Liver (tissue), 9 donors: ENCODE data around the gene GRIA3. TPM values are rescaled to one million over a fixed set of nuclear protein-coding genes. Genes with fewer than 3 reads are reported as not detected.

Experiments used
- DNase-seq: peaks from one replicate; pipeline ENCODE4 v3.0.0-alpha.2; 2017; ENCODE audit warnings: low spot score
- H3K27ac ChIP-seq, 2 donors: one replicate each; pipeline ENCODE4 v1.7.0; 2013; ENCODE audit warnings: inconsistent platforms in 2 of 2, low read length in 2 of 2, control low read depth in 1 of 2, low read depth in 1 of 2, mild to moderate bottlenecking in 1 of 2
- H3K27me3 ChIP-seq, 4 donors: one replicate each; pipeline versions ENCODE4 v1.6.1 to v1.7.0; 2013; ENCODE audit warnings: low read length in 3 of 4, inconsistent platforms in 1 of 4, mild to moderate bottlenecking in 1 of 4, moderate library complexity in 1 of 4; ENCODE audit not compliant: control insufficient read depth in 4 of 4, insufficient read depth in 4 of 4
- H3K36me3 ChIP-seq, 4 donors: one replicate each; pipeline versions ENCODE4 v1.6.1 to v1.7.0; 2013; ENCODE audit warnings: low read length in 3 of 4, mild to moderate bottlenecking in 3 of 4, low read depth in 1 of 4, moderate library complexity in 1 of 4; ENCODE audit not compliant: control insufficient read depth in 4 of 4, insufficient read depth in 3 of 4
- H3K4me1 ChIP-seq, 4 donors: one replicate each; pipeline versions ENCODE4 v1.6.1 to v1.7.0; 2013; ENCODE audit warnings: low read length in 3 of 4, mild to moderate bottlenecking in 3 of 4, moderate library complexity in 1 of 4; ENCODE audit not compliant: control insufficient read depth in 4 of 4, insufficient read depth in 4 of 4
- H3K4me3 ChIP-seq, 3 donors: one replicate each; pipeline versions ENCODE4 v1.6.1 to v1.7.0; 2013; ENCODE audit warnings: low read length in 3 of 3, control low read depth in 1 of 3, low read depth in 1 of 3, mild to moderate bottlenecking in 1 of 3
- H3K9ac ChIP-seq, 2 donors: one replicate each; pipeline ENCODE4 v1.7.0; 2013; ENCODE audit warnings: low read length in 2 of 2, mild to moderate bottlenecking in 2 of 2, moderate library complexity in 2 of 2, control low read depth in 1 of 2, low read depth in 1 of 2
- H3K9me3 ChIP-seq, 4 donors: one replicate each; pipeline versions ENCODE4 v1.6.1 to v1.7.0; 2013; ENCODE audit warnings: low read length in 3 of 4; ENCODE audit not compliant: control insufficient read depth in 4 of 4
- ATF3 ChIP-seq: IDR thresholded peaks from 2 replicates; pipeline ENCODE4 v1.6.1; 2016; ENCODE audit warnings: antibody characterized with exemption
- CTCF ChIP-seq: fragments of 150-350 bp; IDR thresholded peaks from 2 replicates; pipeline ENCODE4 v1.5.1; 2017; ENCODE audit warnings: improper control_type of control experiment, low read depth, low read length; ENCODE audit not compliant: missing input control
- EGR1 ChIP-seq, 2 donors: IDR thresholded peaks; 2 replicates each; pipeline ENCODE4 v1.6.1; 2016 to 2018; ENCODE audit warnings: antibody characterized with exemption in 2 of 2, low read depth in 2 of 2
- FOXA1 ChIP-seq: IDR thresholded peaks from 2 replicates; pipeline ENCODE4 v1.6.1; 2016; ENCODE audit warnings: antibody characterized with exemption
- FOXA2 ChIP-seq: IDR thresholded peaks from 2 replicates; pipeline ENCODE4 v1.6.1; 2016; ENCODE audit warnings: antibody characterized with exemption
- GABPA ChIP-seq, 2 donors: IDR thresholded peaks in 1 of 2; conservative IDR thresholded peaks in 1 of 2; 2 replicates each; pipeline ENCODE4 v1.6.1; 2016; ENCODE audit warnings: antibody characterized with exemption in 2 of 2, mild to moderate bottlenecking in 1 of 2, moderate library complexity in 1 of 2
- HNF4A ChIP-seq, 2 donors: conservative IDR thresholded peaks; 2 replicates each; pipeline ENCODE4 v1.6.1; 2016; ENCODE audit warnings: antibody characterized with exemption in 2 of 2, mild to moderate bottlenecking in 2 of 2
- HNF4G ChIP-seq: IDR thresholded peaks from 2 replicates; pipeline ENCODE4 v1.6.1; 2016; ENCODE audit warnings: antibody characterized with exemption
- JUND ChIP-seq, 2 donors: IDR thresholded peaks; 2 replicates each; pipeline ENCODE4 v1.6.1; 2016; ENCODE audit warnings: antibody characterized with exemption in 2 of 2
- MAX ChIP-seq: IDR thresholded peaks from 2 replicates; pipeline ENCODE4 v1.6.1; 2016; ENCODE audit warnings: antibody characterized with exemption
- NR2F2 ChIP-seq: IDR thresholded peaks from 2 replicates; pipeline ENCODE4 v1.6.1; 2016; ENCODE audit warnings: antibody characterized with exemption
- RAD21 ChIP-seq, 2 donors: IDR thresholded peaks; 2 replicates each; pipeline ENCODE4 v1.6.1; 2016; ENCODE audit warnings: antibody characterized with exemption in 2 of 2, mild to moderate bottlenecking in 2 of 2
- REST ChIP-seq: IDR thresholded peaks from 2 replicates; pipeline ENCODE4 v1.6.1; 2016; ENCODE audit warnings: antibody characterized with exemption, mild to moderate bottlenecking
- RXRA ChIP-seq, 2 donors: IDR thresholded peaks; 2 replicates each; pipeline ENCODE4 v1.6.1; 2017 to 2018; ENCODE audit warnings: antibody characterized with exemption in 2 of 2, mild to moderate bottlenecking in 1 of 2
- SP1 ChIP-seq: IDR thresholded peaks from 2 replicates; pipeline ENCODE4 v1.6.1; 2018; ENCODE audit warnings: antibody characterized with exemption, mild to moderate bottlenecking
- TAF1 ChIP-seq: conservative IDR thresholded peaks from 2 replicates; pipeline ENCODE4 v1.6.1; 2016; ENCODE audit warnings: antibody characterized with exemption, mild to moderate bottlenecking
- YY1 ChIP-seq: IDR thresholded peaks from 2 replicates; pipeline ENCODE4 v1.6.1; 2016; ENCODE audit warnings: antibody characterized with exemption, mild to moderate bottlenecking
- WGBS: extraction: QIAGEN DNeasy Blood & Tissue Kit; methylation state at CpG from one replicate; pipeline ENCODE4 v1.1.7; 2013; 5-methylcytosine and 5-hydroxymethylcytosine counted together
- polyA plus RNA-seq, 2 donors: library from polyadenylated mRNA; stranded (reverse) in 1 of 2; unstranded in 1 of 2; fragments of 200-250 nt in 1 of 2; fragments of >200 nt in 1 of 2; fragmentation: Nextera tagmentation in 1 of 2; extraction: Ambion mirVana in 1 of 2; gene quantifications; one replicate each; pipeline versions ENCODE4 v1.2.1 to v1.2.3, GENCODE V29; 2013 to 2015
- total RNA-seq, 2 donors: library from RNA; depleted of rRNA; stranded (reverse); fragments of >200 nt; gene quantifications; one replicate each; pipeline ENCODE4 v1.2.3, GENCODE V29; 2014
- TF ChIP-seq, protein P1 (sequence below): IDR thresholded peaks from 2 replicates; pipeline ENCODE4 v1.6.1; 2016; ENCODE audit warnings: antibody characterized with exemption
- donor health status: healthy.
- donor health status: healthy.
- donor health status: healthy.
- donor health status: healthy.
- donor health status: healthy.

GRIA3 gene
- total and polyA plus RNA-seq, 4 donors = 1.5 to 3.4 (median 2.9) TPM

DNA sequence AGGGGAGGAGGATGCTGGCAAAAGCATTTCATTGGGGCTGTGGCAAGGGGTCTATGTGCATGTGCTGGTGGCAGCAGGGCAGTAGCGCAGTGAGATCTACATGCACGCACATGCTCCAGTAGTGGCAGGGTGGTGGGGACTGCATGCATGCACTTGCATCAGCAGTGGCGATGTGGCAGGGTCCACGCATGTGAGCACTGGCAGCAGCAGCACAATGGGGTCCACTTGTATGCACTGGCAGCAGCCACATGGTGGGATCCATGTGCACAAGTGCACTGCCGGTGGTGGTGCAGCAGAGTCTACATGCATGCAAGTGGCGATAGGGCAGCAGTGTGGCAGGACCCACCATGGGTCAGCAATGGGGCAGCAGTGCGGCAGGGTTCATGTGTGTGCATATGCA lies 315.7 kb downstream of the GRIA3 start:
- Histone ChIP-seq H3K4me3 (no peak overlapping the region), H3K27me3 (no peaks in the 10 kb centered on the region), H3K9ac (no peak overlapping the region), H3K4me1 (no peaks in the 10 kb centered on the region), H3K36me3 (no peaks in the 10 kb centered on the region), H3K27ac (no peak overlapping the region), H3K9me3 (no peaks in the 10 kb centered on the region)
- DNase-seq = no peak
- TF ChIP-seq HNF4G = no peak
- TF ChIP-seq FOXA2 = no peak
- no peak for TF ChIP-seq FOXA1
- TF ChIP-seq CTCF = no peak
- TF ChIP-seq, protein P1, sequence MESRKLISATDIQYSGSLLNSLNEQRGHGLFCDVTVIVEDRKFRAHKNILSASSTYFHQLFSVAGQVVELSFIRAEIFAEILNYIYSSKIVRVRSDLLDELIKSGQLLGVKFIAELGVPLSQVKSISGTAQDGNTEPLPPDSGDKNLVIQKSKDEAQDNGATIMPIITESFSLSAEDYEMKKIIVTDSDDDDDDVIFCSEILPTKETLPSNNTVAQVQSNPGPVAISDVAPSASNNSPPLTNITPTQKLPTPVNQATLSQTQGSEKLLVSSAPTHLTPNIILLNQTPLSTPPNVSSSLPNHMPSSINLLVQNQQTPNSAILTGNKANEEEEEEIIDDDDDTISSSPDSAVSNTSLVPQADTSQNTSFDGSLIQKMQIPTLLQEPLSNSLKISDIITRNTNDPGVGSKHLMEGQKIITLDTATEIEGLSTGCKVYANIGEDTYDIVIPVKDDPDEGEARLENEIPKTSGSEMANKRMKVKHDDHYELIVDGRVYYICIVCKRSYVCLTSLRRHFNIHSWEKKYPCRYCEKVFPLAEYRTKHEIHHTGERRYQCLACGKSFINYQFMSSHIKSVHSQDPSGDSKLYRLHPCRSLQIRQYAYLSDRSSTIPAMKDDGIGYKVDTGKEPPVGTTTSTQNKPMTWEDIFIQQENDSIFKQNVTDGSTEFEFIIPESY = no peak
- TF ChIP-seq GABPA (IDR thresholded peaks at IDR 0.05 in 1 of 2, conservative IDR thresholded peaks at IDR 0.05 in 1 of 2) = no peak
- TF ChIP-seq SP1 = no peak
- no peak for TF ChIP-seq TAF1
- no peak for TF ChIP-seq ATF3
- no peak for TF ChIP-seq REST
- TF ChIP-seq JUND (IDR thresholded peaks at IDR 0.05) = no peak
- TF ChIP-seq EGR1 (IDR thresholded peaks at IDR 0.05; ENCODE audit: low read depth in 2 of 2) = no peak
- TF ChIP-seq RAD21 (IDR thresholded peaks at IDR 0.05) = no peak
- no peak for TF ChIP-seq RXRA (IDR thresholded peaks at IDR 0.05)
- TF ChIP-seq YY1 = no peak
- TF ChIP-seq MAX = no peak
- no peak for TF ChIP-seq HNF4A (conservative IDR thresholded peaks at IDR 0.05)
- no peak for TF ChIP-seq NR2F2
- 99% methylated on average over 7 of the region's 7 CpGs for WGBS

DNA sequence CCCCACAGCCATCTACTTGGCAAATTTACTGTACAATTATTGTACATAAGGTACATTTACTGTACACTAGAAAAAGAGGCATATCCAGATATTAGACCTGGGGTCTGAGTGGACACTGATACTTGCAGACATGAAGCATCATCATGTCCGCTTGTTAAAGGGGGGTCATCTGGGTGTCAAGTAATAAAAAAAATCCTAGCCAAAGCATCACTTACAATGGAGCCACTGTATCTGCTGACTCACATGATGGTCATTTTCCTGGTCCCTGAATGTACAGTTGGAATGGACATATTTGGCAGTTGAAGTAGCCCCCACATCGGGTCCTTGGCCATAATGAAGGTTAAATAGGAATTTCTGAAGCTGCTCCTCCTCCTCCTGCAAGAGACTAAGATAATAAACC lies 320.0 kb downstream of the GRIA3 start:
- TF ChIP-seq FOXA1 = no peak
- no peak for TF ChIP-seq SP1
- TF ChIP-seq REST = no peak
- no peak for TF ChIP-seq RXRA (IDR thresholded peaks at IDR 0.05)
- no peak for TF ChIP-seq YY1
- TF ChIP-seq EGR1 (IDR thresholded peaks at IDR 0.05; ENCODE audit: low read depth in 2 of 2) = no peak
- TF ChIP-seq, protein P1 = no peak
- Histone ChIP-seq H3K27ac (no peak overlapping the region), H3K36me3 (no peaks in the 10 kb centered on the region), H3K4me3 (no peak overlapping the region), H3K9ac (no peak overlapping the region), H3K27me3 (no peaks in the 10 kb centered on the region), H3K9me3 (no peaks in the 10 kb centered on the region), H3K4me1 (no peaks in the 10 kb centered on the region)
- DNase-seq = no peak
- 94% methylated on average over 2 of the region's 2 CpGs for WGBS
